Posterior vena cava (tissue), 2 donors: ENCODE data around the gene ARPC1B. TPM values are rescaled to one million over a fixed set of nuclear protein-coding genes. Genes with fewer than 3 reads are reported as not detected.
"Not testable (repeated sequence)": the region's sequence is repeated elsewhere in the genome, so short reads cannot be mapped to it uniquely, and the experiment has no call there.

Experiments
- DNase-seq: peaks from one replicate; pipeline ENCODE4 v3.0.0-alpha.2; 2020; ENCODE audit warnings: low spot score
- intact Hi-C, 2 donors: fragments of 100-400 bp; cut with DNase I; formaldehyde crosslinking; loops; one replicate each; pipeline versions ENCODE4 v1.14.1 to v1.14.2; 2022 to 2023
- long read RNA-seq, 2 donors: library from polyadenylated mRNA; unstranded; transcript quantifications; one replicate each; pipeline ENCODE4 v2.0.0, GENCODE V29; 2020 to 2021
- total RNA-seq, 2 donors: library from RNA; stranded (reverse); fragmentation: NEBNext Ultra II Directional; extraction: Animal tissue kit (Norgen Biotek cat#: 25700); gene quantifications; one replicate each; pipeline ENCODE4 v1.2.1, GENCODE V29; 2021
- donor health status: DM: yes; HTN: yes; CAD: no.
- donor health status: DM: yes; HTN: yes; CAD: no.

Gene ARPC1B
- total RNA-seq = 100 to 1,000 TPM; 102 to 144 TPM
- long read RNA-seq, donor 1, transcript ARPC1B-222 (11 exons, 1,669 nt) = minor isoform, 5 of 112 reads
- long read RNA-seq, donor 1, transcript ARPC1B-201 (10 exons, 1,564 nt) = major isoform, 73 of 112 reads
- long read RNA-seq, donor 1, partial matches to known transcripts = 15 of 112 reads
- long read RNA-seq, donor 1, other reads (novel, unspliced or antisense) = 16 of 112 reads
- long read RNA-seq, donor 2, transcript ARPC1B-207 (11 exons, 1,509 nt) = minor isoform, 13 of 871 reads
- long read RNA-seq, donor 2, transcript ARPC1B-201 (10 exons, 1,564 nt) = major isoform, 684 of 871 reads
- long read RNA-seq, donor 2, transcript ARPC1B-213 (11 exons, 1,505 nt) = minor isoform, 21 of 871 reads
- long read RNA-seq, donor 2, transcript ARPC1B-222 (11 exons, 1,669 nt) = minor isoform, 24 of 871 reads
- long read RNA-seq, donor 2, partial matches to known transcripts = 59 of 871 reads
- long read RNA-seq, donor 2, other reads (novel, unspliced or antisense) = 57 of 871 reads

DNA sequence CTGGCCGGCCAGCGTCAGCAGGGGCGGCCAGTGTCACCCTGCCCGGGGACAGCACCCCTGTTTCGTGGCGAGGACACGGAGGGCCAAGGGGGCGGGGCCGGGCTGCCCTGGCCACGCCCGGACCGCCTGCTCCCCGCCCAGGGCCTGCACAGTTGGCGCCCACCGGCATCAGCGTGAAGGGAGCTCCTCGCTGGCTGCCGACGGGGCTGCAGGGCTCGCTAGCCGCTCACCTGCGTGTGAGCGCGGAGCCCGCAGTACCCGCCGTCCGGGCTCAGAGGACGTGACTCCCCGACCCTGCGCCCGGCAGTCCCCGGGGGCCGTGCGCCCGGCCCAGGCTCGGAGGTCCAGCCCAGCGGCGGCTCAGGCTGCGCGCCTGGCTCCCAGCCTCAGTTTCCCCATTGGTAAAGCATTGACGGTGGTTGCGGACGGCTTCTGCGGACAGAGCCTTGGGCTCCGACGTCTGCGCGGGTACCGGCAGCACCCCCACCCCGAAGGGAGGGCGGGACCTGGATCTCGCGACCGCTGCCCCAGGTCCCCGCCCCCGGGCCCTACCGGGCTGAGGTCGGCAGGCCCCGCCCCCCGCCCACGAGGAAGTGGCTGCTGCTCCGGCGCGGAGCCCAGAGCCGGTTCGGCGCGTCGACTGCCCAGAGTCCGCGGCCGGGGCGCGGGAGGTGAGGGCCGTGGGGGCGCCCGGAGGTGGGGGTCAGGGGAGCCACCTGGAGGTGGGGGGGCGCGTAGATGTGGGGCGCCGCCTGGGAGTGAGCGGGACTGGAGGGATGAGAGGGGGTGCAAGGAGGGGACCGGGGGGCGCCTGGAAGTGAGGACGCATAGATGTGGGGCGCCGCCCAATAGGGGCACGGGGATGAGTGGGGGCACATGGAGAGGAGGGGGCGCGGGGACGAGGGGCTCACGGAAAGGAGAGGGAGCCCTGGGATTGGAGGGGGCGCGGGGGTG is at the start of gene ARPC1B:
Gene ARPC1B (plus strand): TSS at position 620 of the 954 bp plus-strand sequence. CDS start 10,985 bp downstream, outside the sequence.
- intact Hi-C loops = no loop called here
- peak; percentile 95 for DNase-seq

GRCh38 chr7:99325001-99325493 is 49.5 kb upstream of the ARPC1B start:
- DNase-seq = no peak
- intact Hi-C loops = no loop called here

DNA sequence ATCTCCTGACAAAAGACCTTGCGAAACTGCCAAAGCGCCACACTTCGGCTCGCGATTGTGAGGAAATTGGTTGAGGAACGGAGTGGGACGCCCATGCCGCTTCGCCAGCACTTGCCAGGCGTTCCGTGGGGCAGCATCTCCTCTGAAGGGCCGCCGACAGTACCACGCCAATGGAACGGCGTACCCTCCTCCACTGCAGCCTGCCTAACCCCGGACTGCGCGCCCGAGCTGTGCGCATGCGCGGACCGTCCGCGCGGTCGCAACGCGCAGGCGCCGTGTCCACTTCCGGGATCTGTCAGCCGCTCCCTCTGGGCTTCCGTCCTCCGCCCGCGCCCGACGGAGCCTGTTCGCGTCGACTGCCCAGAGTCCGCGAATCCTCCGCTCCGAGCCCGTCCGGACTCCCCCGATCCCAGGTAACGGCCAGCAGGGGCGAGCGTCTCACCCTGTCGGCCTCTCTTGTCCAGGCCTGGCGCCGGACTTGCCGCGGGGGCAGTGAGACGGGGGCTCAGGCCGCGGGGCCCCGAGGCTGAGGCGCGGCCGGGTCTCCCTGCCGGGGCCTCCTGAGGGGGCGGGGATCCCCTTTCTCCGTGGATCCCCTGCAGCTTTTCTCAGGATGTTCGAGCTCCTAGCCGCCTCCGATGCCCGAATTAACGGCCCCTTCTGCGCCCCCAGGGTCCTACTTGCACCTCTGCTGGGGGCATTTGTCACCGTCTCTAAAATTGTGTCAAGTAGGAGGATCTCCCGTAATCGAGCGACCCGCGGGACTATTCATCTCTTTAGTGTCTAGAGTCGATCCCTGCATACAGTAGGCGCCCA is 48.7 kb upstream of the ARPC1B start, which contains the start of gene ARPC1A:
Gene ARPC1A (plus strand): TSS at position 307 of the 816 bp plus-strand sequence. CDS start 7,456 bp downstream, outside the sequence.
- intact Hi-C loops = no loop called here
- peak; percentile 97 for DNase-seq

DNA sequence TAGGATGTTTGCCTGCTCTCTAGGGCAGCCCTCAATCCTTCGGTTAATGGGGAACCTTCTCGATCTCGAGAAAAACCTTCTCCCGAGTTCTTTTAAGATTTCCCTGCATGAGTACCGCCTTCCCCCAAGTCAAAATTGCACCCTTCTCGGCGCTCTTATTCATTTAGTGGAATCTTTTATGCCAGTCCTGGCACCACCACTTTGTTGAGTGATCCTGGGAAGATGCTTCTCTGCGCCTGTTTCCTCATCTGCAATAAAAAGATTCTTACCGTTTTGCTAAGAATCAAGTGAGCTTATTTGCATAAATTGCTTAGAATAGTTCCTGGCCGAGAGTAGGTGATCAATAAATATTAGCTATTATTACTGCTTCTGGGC is 48.1 kb upstream of the ARPC1B start:
- no peak for DNase-seq
- intact Hi-C loops = no loop called here

DNA sequence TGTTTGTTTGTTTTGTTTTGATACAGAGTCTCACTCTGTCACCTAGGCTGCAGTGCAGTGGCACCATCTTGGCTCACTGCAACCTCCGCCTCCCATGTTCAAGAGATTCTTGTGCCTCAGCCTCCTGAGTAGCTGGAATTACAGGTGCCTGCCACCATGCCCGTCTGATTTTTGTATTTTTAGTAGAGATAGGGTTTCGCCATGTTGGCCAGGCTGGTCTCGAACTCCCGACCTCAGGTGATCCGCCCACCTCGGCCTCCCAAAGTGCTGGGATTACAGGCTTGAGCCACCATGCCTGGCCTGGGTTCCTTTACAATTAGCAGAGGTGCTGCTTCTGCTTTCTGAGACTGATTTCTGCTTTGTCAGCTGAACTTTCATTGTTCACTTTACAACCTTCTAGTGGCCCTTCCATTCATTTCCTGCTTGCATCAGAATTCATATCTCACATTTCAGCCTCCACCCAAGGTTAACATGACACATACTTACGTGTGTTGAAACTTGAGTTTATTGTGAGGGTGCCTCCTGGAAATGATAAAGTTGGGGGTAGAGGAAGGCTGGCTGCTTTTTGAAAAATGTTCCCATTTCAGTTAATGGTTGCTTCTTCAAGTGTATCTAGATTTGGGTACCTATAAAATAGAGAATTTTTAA is 44.1 kb upstream of the ARPC1B start:
- DNase-seq, intact Hi-C loops: not testable (repeated sequence)

DNA sequence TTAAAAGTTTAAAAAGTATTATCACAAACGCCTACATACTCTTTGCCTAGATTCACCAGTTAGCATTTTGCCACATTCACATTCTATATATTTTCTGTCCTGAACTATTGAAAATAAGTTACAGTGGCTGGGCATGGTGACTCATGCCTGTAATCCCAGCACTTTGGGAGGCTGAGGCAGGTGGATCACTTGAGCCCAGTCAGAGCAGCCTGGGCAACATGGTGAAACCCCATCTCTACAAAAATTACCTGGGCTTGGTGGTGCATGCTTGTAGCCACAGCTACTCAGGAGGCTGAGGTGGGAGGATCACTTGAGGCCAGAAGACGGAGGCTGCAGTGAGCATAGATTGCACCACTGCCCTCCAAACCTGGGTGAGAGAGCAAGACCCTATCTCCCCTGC is 43.5 kb upstream of the ARPC1B start:
- intact Hi-C loops = no loop called here
- DNase-seq = no peak

DNA sequence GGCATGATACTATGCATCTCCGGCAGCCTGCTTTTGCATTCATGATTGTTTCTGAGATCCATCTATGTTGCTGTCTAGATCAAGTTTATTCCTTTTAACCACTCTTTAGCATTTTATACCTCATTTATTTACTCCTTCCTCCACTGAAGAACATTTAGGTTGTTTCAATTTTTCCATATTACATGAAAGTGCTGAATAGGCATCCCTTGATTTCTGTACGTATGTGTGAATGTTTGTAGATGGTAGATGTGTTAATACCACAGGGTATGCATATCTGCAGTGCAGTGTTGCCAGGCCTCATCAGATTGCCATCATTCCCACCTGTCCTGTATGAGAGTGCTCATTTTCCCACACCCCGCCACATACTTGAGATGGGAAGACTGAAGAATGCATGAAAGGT is 34.9 kb upstream of the ARPC1B start:
- no peak for DNase-seq
- intact Hi-C loops = no loop called here

DNA sequence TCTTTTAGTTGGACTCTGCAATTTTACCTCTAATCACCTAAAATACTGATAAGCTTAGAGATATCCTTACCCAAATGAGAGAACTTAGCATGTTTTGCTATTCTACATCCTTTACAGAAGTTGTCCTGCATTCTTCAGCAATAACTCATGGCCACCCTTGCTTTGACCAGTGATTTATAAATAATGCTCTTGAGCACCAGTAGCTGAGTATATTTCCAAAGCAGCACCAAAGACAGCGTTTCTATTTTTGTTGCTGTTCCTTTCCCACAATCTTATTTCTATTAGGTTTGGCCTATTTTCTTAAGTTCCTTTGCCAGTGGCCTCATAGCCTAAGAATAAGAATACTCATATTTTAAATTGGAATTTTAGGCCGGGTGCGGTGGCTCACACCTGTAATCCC is 33.9 kb upstream of the ARPC1B start:
- no peak for DNase-seq
- intact Hi-C loops = no loop called here

- intact Hi-C loops = no loop called here
- no peak for DNase-seq
Observed at GRCh38 chr7:99344061-99344647, 30.4 kb upstream of the ARPC1B start.

GRCh38 chr7:99350641-99351040 is 23.9 kb upstream of the ARPC1B start:
- intact Hi-C loops = not testable (repeated sequence)
- peak; percentile 4 for DNase-seq

DNA sequence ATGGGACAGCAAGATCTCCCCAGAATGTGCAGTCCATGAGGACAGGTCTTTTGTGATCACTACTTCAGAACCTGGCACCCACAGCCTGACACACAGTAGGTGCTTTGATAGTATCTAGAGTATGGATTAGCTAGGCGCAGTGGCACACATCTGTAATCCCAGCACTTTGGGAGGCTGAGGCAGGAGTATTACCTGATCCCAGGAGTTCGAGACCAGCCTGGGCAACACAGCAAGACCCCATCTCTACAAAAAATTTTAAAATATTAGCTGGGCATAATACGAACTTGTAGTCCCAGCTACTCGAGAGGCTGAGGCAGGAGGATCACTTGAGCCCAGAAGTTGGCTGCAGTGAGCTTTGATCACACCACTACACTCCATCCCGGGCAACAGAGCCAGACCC is 22.3 kb upstream of the ARPC1B start:
- peak; percentile 6 for DNase-seq
- intact Hi-C loops = no loop called here

DNA sequence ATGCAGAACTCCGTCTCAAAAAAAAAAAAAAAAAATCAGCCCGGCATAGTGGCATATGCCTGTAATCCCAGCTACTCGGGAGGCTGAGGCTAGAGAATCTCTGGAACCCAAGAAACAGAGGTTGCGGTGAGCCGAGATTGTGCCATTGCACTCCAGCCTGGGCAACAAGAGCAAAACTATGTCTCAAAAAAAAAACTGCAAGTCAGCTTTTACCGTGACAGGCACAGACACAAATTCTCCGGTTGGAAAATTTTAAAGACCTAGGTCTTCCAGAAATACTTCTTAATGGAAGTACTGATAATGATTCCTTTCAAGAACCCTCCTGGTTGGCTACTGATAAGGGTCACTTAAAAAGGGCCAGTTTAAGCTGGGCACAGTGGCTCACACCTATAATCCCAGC is 19.4 kb upstream of the ARPC1B start:
- DNase-seq = no peak
- intact Hi-C loops = no loop called here

DNA sequence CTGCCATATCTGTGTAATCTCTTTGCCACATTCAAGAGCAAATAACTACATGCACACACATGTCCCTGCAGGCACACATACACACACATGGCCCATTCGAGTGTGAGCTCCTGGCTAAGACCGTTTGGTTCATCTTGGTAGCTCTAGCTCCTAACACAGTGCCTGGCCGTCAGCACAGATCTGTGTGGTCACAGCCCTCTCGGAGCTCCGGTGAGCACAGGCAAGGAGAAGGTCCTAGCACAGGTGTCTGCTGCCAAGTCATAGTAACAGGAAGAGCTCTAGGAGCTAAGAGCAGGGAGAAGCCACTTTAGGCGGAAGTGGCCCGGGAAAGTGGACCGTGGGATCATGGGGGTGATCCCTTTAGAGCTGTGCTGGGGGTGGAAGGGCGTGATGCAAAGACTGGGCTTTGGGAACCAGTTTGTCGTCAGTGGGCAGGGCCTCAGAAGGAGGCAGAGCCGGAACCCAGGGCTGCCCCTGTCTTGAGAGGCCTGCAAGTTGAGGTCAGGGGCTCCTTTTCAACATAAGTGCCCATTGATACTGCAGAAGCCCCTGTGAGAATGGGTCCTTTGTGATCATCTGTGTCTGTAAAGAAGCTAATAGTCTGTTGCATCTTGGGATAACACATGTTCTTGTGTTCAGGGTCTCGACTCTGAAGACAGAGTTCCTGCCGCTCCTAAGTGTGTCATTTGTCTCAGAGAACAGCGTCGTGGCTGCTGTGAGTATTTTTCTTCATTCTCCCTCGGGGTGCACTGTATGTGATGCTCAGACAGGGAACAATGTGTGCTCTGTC is 16.6 kb upstream of the ARPC1B start:
- no peak for DNase-seq
- intact Hi-C loops = no loop called here

DNA sequence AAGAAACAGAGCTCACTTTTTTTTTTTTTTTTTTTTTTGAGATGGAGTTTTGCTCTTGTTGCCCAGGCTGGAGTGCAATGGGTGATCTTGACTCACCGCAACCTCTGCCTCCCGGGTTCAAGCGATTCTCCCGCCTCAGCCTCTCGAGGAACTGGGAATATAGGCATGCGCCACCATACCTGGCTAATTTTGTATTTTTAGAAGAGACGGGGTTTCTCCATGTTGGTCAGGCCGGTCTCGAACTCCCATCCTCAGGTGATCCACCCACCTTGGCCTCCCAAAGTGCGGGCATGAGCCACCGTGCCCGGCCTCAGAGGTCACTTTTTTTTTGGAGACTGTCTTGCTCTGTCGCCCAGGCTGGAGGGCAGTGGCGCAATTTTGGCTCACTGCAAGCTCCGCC is 16.0 kb upstream of the ARPC1B start:
- intact Hi-C loops = not testable (repeated sequence)

DNA sequence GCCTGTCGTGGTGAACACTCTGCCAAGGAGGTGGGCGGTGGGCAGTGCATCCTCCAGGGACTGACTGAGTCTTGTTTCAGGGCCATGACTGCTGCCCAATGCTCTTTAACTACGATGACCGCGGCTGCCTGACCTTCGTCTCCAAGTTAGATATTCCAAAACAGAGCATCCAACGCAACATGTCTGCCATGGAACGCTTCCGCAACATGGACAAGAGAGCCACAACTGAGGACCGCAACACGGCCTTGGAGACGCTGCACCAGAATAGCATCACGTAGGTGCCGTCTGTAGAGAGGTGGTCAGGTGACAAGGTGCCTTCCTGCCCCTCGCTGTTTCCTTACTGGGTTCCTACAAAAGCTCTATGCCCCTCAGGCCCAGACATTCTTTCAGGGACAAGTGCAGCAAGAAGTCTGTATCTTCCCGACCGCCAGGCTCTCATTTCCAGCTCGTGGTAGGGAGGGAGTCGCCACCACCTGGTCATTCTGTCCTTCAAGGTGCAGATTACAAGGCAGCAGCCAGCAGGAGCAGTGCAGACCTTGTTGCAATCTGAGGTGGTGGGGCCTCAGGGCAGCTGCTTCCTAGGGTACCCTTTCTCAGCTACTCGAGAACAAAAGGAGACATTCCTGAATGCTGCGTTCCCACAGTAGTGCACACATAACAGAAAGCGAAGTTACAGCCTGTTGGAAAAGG is 14.9 kb upstream of the ARPC1B start:
- intact Hi-C loops = no loop called here
- DNase-seq = peak; percentile 66

More for the DNA sequence above, 16.0 kb upstream of the ARPC1B start:
- DNase-seq = not testable (repeated sequence)

GRCh38 chr7:99362801-99363200 is 11.7 kb upstream of the ARPC1B start:
- intact Hi-C loops = no loop called here
- DNase-seq = peak; percentile 9

- intact Hi-C loops = no loop called here
- no peak for DNase-seq
Observed at GRCh38 chr7:99363286-99363685, 11.2 kb upstream of the ARPC1B start.
